MM.1S (cell line): ENCODE data around the gene CD84.

ENCODE experiments used
- EZH2 ChIP-seq: fragments of 300-600 bp; sonication (generic); optimal IDR thresholded peaks from 2 replicates; pipeline ENCODE3; 2017; ENCODE audit warnings: low read depth, mild to moderate bottlenecking, antibody characterized with exemption, low read length, mixed read lengths
- EZH2phosphoT487 ChIP-seq: fragments of 300-600 bp; sonication (generic); IDR thresholded peaks from 2 replicates; pipeline ENCODE4 v1.6.1; 2018; ENCODE audit warnings: antibody characterized with exemption, low read length
- TF ChIP-seq, protein P1 (sequence below): fragments of 300-600 bp; sonication (generic); IDR thresholded peaks from 2 replicates; pipeline ENCODE4 v1.5.1; 2016; ENCODE audit warnings: antibody characterized with exemption, low read length, mixed read lengths

- TF ChIP-seq, protein P1, sequence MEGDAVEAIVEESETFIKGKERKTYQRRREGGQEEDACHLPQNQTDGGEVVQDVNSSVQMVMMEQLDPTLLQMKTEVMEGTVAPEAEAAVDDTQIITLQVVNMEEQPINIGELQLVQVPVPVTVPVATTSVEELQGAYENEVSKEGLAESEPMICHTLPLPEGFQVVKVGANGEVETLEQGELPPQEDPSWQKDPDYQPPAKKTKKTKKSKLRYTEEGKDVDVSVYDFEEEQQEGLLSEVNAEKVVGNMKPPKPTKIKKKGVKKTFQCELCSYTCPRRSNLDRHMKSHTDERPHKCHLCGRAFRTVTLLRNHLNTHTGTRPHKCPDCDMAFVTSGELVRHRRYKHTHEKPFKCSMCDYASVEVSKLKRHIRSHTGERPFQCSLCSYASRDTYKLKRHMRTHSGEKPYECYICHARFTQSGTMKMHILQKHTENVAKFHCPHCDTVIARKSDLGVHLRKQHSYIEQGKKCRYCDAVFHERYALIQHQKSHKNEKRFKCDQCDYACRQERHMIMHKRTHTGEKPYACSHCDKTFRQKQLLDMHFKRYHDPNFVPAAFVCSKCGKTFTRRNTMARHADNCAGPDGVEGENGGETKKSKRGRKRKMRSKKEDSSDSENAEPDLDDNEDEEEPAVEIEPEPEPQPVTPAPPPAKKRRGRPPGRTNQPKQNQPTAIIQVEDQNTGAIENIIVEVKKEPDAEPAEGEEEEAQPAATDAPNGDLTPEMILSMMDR: no peak
- no peak for TF ChIP-seq EZH2
- no peak for TF ChIP-seq EZH2phosphoT487
These were observed 18.4 kb upstream of the CD84 start for GRCh38 chr1:160597705-160598104.
